Astrocyte of the cerebellum (primary cell): Measurements from ENCODE around the gene RAB3GAP2.

Source experiments
- DNase-seq: peaks from one replicate; pipeline ENCODE4 v3.0.0-alpha.2; 2011; ENCODE audit warnings: low read depth
- H3K4me3 ChIP-seq: 2 replicates; pipeline ENCODE4 v1.5.1; 2011; ENCODE audit warnings: mild to moderate bottlenecking, low read depth, low read length, moderate library complexity
- CTCF ChIP-seq: IDR thresholded peaks from 2 replicates; pipeline ENCODE4 v1.5.1; 2012; ENCODE audit warnings: low read length, low read depth, moderate library complexity, mild to moderate bottlenecking; ENCODE audit errors: missing control alignments
- in situ Hi-C: cut with HindIII; loops from 2 replicates; pipeline ENCODE4 v1.10.0; 2017; ENCODE audit warnings: low sequenced_read_pairs

RAB3GAP2 gene

GRCh38 chr1:220227393-220227792, 44.9 kb downstream of the RAB3GAP2 start:
- in situ Hi-C loops: no loop called here
- no peak overlapping the region for H3K4me3 ChIP-seq
- no peak for TF ChIP-seq CTCF
- no peak for DNase-seq

GRCh38 chr1:220226752-220227151, 45.5 kb downstream of the RAB3GAP2 start:
- no peak for TF ChIP-seq CTCF
- no peak for DNase-seq
- H3K4me3 ChIP-seq: no peak overlapping the region
- in situ Hi-C loops: no loop called here

GRCh38 chr1:220225957-220226356, 46.3 kb downstream of the RAB3GAP2 start:
- no peak for DNase-seq
- no peak overlapping the region for H3K4me3 ChIP-seq
- TF ChIP-seq CTCF: no peak
- in situ Hi-C loops: no loop called here

GRCh38 chr1:220224611-220225124, 47.6 kb downstream of the RAB3GAP2 start:
- DNase-seq: no peak
- TF ChIP-seq CTCF: no peak
- H3K4me3 ChIP-seq: no peak overlapping the region
- in situ Hi-C loops: no loop called here

GRCh38 chr1:220224033-220224432, 48.2 kb downstream of the RAB3GAP2 start:
- no peak for DNase-seq
- no peak for TF ChIP-seq CTCF
- in situ Hi-C loops: no loop called here
- no peak overlapping the region for H3K4me3 ChIP-seq

GRCh38 chr1:220222939-220223338, 49.3 kb downstream of the RAB3GAP2 start:
- H3K4me3 ChIP-seq: no peak overlapping the region
- DNase-seq: no peak
- in situ Hi-C loops: no loop called here
- no peak for TF ChIP-seq CTCF

- no peak for DNase-seq
- in situ Hi-C loops: no loop called here
- no peak overlapping the region for H3K4me3 ChIP-seq
- TF ChIP-seq CTCF: no peak
These were observed 50.6 kb downstream of the RAB3GAP2 start for GRCh38 chr1:220221670-220222069.
